A204.1 (cell line): ENCODE data around the gene DOCK1.

Experiments used
- FAIRE-seq: peaks from 2 replicates; lab custom pipeline; 2012; peaks lifted over from hg19 to GRCh38; lab: Jason Lieb, UNC

Gene DOCK1

DNA sequence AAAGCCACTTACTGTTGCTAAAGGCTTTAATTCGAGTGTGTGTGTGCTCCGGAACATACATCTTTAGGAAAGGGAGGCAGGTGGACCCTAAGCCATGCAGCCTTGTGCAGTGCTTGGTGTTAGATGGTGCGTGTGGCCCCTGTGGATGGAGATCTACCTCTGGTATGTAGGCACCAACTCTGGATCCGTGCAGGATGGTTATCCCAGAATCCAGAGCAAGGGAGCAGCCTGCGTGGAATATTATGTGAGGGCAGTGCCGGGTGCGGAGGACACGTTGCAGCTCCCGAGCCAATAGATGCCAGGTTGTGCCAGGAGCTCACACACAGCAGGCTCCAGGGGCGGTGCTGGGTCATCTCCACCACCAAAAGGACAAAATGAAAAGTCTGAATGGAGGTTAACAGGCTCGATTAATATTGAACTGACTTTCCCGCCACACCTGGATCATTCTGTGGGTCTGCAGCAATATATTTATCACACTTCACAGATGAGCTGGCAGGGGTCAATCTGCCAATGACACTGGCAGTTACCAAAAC lies 500.9 kb downstream of the DOCK1 start:
- no peak for FAIRE-seq

DNA sequence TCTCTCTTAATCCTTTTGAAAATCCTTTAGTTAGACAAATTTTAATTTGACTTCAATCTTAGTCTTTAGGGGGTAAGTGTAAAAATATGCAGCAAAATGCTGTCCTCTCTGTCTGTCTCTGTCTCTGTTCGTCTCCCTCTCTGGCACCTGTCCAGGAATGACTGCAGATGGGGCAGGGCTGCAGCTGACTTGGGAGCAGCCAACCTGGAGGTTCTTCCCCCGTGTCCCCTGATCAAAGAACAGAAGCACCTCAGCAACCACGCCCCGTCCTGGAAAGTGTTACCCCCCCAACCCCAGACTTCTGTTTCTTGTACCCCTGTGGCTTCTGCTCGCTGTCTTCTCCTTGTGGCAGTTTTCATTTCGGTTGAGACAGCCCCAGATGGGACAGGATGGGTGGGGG lies 502.3 kb downstream of the DOCK1 start:
- FAIRE-seq, result no peak

DNA sequence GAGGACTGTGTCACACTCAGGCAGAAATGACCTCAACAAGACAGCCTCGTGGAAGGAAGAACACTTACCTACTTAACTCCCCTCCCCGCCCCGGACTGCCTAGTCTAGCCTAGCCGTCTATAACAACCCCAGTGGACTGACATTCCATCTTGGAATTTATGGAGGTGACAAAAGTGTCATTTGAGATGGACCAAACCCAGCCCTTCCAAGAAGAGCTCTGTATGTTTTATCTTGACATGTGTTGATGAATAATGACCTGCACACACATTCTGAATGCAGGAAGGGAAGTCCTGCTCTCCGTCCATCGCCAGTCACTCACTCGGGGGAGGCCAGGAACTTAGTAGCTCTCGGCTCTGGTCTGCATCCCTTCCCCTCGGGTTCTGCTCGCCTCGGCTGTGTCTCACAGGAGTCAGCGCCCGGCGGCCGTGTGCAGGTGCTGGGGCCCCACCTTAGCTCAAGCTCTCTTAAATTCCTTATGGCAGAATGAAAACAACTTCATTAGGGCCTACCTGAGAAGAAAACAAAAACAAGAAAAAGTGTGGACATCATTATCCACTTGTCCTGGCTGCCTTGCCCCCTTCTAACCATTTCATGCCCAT lies 503.0 kb downstream of the DOCK1 start:
- FAIRE-seq, result no peak

DNA sequence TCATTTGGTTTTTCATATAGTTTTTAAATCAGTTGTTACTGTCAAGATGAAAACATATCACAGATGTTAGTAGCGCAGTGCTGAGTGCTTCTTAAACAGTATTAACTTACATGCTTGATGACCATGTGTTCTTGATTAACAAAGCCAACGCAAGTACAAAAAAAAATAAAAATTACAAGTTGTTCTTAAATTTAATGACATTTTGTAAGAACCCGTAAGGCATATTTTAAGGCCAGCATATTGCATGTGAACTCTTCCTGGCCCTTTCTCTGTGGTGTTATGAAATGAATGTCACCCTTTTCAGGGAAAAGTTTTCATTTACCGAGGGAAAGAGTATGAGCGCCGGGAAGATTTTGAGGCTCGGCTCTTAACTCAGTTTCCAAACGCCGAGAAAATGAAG lies 503.5 kb downstream of the DOCK1 start:
- FAIRE-seq, result no peak

DNA sequence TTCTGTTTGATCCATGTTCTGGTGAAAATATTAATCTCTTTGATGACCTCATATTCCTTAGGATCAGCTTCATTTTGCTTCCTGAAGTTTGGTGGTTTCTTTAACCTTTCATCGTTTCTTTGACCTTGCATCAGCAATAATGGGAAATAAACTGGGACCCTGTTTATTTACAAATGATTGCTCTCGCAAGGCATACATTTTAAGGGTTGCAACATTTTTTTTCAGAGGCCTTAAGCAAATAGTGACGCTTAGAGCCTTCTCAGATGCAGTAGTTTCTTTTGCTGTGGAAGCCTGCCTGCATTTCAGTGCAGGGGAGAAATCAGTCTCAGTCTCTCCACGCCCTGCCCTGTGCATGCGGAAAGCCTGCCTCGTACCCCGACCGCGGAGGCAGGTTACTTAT lies 504.8 kb downstream of the DOCK1 start:
- no peak for FAIRE-seq

DNA sequence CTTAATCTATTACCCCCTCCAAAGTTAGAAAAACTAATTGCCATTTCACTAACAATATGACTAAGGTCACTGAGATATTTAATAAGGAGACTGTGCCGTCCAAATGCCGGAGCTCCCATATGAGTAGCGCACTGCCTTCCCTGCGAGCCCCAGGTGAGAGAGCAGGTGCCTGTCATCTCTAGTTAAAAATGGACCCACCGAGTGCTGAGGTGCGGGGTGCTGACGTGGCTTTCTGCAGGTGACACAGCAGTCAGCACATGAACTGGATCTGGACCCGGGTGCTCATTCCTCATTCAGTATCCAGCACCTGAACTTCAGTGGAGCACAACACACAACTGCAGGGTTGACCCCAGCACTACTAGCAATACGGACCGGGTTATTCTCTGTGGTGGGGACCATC lies 505.8 kb downstream of the DOCK1 start:
- FAIRE-seq, result no peak

DNA sequence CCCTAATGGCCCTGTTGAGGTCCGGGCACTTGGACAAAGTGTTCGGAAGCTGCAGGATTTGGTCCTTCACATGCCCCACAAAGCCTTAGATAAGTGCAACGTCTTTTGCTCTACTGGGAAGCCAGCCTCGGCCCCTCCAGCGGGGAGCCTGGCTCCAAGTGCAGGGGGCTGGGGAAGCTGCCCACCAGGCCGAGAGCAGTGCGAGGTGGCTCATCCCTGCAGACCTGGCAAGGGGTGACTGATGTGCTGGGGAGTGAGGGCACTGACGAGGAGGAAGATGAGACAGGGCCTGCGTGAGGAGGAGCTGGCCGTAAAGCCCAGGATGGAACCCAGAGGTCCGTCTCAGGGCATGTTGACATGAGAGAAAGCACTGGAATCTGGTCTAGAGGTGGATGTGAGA lies 508.1 kb downstream of the DOCK1 start:
- no peak for FAIRE-seq

DNA sequence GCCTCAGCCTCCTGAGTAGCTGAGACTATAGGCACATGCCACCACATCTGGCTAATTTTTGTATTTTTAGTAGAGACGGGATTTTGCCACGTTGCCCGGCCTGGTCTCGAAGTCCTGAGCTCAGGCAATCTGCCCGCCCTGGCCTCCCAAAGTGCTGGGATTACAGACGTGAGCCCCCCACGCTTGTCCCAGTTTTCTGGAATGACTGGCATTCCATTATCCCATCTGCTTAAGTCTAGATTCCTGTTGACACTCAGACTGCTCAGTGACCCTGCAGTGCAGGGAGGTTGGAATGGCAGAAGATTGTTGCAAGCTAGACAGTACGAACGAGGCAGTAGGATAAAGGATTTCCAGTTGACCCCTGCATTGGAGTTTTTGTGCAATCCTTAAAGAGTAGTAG lies 508.8 kb downstream of the DOCK1 start:
- no peak for FAIRE-seq

DNA sequence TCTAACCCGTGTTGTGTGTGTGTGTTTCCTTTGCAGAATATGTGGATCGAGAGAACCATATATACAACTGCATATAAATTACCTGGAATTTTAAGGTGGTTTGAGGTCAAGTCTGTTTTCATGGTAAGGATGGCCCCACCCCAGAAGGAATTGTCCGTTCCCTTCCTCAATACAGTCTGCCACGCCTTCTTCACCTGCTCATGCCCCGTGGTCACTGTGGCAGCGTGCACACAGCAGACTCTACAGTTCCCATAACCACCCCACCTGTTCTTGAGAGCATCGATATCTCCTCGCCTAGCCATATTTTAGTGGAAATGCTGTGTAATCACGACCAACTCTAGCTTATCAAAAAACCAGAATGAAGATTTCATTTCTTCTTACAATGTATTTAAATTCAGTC lies 509.9 kb downstream of the DOCK1 start:
- no peak for FAIRE-seq

DNA sequence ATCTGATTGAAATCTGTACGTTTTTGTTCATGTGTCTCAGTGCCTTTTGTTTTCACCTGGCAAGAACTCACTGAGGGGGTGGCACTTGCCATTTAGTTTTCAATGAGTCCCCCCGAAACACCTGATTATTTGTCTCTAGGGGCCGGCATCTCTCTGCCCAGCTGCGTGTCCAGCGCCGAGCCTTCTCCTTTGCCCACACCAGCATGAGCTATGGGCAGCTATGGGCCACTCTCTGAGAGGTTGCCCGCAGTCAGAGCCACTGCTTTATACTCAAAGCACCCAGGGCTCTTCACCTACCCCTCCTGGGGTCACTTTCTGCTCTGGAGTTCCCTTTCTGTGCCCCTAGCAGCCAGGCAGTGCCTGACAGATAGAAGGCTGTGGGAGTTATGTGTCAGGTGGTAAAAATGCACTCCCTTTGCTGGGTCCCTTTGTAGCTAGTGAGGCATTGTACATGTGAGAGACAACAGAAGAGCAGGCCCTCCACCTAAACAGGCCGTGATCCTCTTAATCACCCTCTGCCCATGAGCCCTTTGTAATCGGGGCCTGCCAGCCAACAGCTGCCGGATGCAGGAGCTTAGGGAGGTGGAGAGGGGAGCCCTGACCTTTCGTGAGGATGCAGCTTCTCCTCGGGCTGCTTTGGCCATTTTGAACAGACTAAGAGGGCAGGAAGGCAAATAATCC lies 510.8 kb downstream of the DOCK1 start:
- no peak for FAIRE-seq

DNA sequence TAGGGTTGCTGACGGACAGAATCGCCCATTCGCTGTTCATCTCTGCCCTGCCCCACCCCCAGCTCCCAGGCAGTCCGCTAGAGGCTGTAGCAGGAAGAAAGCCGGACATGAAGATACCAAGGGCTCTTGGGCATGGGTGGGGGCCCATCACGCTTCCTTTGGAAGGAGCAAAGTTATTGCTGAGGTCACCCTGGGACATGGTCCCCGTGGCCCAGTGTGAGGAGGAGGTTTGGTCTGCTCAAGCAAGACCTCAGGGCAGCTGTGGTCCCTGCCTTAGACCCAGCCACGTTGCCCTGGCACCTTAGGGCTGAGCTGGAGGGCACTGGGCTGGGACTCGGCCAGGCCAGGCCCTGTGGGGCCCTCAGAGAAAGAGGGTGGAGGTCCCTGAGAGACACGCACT lies 511.8 kb downstream of the DOCK1 start:
- no peak for FAIRE-seq

DNA sequence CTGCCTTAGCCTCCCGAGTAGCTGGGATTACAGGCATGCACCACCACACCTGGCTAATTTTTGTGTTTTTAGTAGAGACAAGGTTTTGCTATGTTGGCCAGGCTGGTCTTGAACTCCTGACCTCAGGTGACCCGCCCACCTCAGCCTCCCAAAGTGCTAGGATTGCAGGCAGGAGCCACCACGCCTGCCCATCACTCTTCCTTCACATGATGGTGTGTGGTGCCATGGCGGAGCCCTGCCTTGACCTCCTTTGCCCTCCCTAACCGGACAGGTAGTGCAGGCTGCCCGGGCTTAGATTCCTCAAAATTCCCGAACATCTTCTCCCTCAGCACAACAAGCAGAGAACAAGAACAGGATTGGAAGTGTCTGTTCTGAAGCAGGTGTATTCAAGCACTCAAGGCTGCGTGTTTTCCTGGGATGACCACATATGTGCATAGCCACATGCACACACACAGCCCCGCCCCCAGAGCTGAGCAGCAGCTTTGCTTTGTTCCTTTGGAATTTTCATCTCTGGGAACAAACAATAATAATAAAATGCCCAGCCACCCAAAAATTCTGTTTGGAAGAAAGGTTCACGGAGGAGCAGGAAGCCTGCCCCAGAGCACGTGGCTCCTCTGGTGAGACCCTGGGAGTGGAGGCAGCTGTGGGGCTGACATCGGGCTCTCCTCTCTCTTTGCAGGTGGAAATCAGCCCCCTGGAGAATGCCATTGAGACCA lies 512.6 kb downstream of the DOCK1 start:
- FAIRE-seq, result no peak

DNA sequence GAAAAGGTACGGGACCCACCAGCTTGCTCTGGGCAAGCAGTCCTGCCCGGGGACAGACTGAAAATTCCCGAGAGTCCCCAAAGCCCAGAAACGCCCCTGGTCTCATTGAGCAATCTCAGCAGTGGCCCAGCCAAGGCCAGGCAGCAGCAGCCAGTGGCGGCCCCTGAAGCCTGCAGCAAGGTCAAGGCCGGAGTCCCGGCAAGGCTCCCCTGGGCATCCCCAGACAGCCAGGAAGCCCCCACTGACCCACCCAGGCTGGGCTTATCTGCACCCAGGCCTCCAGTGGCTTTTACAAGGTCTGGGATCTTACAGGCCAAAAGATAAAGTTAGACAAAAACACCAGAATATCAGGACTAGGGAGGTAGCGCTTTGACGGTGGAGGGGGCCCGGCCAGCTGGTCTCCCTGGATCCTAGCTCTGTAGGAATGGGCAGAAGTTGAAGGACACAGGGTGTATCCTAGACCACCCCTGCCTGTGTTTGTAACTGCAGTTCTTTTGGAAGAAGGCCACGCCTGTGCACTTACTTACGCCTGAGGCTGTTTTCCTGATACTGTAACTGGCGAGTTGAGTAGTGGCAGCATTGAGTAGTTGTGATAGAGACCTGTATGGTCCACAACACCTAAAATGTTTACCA lies 513.4 kb downstream of the DOCK1 start:
- no peak for FAIRE-seq

DNA sequence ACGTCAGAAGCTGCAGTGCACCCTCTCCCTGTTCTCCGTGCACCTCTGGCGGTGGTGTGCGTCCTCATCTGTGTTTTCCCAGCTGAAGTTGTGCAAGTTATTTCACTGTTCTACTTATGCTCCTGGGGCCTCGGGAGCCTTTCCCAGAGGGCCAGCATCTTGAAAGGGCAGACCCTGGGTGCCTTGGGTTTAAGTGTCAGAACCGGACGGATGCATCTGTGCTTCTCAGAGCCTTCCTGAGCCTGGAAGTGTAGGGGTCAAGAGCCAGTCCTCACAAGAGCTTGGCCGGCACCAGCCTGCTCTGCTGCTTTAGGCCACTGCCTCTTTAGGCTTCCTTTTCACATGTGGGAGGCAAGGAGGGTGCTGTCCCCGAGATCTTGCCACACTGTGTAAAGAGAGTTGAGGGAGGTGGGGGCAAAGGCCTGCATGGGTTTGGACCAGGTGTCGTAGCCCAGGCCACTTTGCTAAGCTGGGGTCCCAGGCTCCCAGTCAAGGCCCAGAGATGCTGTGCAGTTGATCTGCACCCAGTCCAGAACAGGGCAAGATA lies 515.0 kb downstream of the DOCK1 start:
- no peak for FAIRE-seq

DNA sequence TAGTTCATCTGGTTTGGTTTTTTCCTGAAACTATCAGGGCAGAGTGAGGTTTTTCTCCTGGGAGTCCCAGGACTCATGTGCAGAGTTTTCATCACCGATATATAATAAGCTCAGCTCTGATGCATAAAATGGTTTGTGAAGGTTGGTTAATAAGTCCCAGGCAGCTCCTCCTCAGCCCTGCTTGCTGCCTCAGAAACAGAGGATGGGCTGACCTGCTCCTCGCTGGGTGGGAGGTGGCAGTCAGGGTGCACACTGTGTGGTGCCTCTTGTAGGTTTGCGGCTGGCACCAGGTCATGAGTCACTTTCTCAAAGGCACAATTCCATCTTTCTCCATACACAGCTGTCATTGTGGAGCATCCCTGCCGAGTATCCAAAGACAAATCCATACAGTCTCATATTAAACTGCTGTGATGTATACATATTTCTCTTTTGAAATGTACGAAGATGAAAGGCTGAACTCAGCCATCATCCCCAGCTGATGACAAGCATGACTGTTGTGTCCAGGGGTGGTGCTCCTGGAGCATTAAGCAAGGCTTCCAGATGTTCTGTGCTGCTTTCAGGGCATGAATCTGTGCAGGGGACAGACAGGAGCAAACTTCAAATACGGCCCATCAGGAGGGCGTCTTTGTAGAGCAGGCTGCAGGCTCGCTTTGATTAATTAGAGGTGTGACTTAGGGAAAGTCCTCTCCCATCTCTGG lies 518.1 kb downstream of the DOCK1 start:
- FAIRE-seq, result no peak

DNA sequence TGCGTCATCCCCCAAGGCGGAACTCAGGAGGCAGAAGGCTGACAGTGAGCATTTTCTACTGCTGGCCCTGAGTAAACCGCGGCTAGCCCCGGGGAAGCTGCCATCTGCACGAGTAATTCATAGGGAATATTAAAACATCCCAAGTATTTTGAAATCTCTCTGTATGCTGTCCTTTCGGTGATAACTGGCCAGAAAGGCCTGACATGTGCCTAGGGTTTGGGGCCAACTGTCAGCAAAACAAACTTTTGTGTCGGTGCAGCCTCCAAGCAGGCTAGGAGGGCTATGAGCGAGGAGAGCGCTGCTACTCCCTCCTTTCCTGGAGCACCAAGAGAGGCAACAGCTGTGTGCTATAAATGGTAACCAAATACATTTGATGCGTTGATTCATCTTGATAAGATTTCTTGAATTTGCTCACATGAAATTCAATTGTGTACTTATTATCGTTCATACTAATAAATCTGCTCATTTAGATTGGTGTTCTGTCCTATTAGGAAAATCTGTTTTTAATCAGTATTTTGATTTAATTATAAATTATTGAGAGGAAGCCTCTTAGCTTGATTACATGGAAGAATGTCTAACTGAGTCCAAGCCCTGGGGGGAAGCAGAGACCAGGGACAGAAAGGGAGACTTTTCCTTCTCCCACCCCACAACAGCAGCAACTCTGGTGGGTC lies 519.5 kb downstream of the DOCK1 start:
- no peak for FAIRE-seq

DNA sequence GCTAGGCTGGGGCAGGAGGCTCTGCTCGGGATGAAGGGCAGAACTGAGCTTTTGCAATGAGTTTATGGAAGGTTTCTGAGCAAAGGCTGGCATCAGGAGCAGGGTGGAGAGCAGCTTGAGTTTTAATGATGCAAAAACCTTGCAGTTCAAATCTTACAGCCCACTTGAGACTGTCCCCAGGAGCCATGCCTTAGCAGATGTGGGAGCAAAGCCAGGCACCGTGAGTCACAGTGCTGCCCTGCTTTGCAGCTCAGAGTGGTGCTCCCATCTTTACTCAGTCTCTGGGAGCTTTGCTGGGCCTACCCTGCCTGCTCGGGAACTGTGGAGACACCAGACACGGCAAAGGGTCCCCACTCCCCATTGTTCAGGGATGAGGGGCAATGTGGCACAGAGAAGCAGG lies 521.5 kb downstream of the DOCK1 start:
- no peak for FAIRE-seq

DNA sequence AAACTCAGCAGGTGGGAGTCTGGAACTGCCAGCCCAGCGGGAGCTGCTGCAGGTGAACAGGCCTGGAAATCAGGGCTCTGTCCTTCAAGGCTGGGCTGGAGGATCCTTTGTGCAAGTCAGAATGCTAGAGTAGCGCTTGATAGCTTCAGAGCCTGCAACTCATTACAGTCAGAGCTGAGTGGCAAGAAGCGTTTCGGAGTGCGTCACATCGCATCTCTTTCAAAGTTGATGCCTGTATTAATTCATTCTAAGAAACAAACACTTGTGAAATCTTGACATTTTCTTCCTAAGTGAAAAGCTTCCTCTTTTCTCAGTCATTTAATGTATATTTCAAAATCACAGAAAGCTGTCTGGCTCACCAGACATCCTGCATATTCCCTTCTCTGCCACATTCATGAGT lies 522.7 kb downstream of the DOCK1 start:
- FAIRE-seq, result no peak

DNA sequence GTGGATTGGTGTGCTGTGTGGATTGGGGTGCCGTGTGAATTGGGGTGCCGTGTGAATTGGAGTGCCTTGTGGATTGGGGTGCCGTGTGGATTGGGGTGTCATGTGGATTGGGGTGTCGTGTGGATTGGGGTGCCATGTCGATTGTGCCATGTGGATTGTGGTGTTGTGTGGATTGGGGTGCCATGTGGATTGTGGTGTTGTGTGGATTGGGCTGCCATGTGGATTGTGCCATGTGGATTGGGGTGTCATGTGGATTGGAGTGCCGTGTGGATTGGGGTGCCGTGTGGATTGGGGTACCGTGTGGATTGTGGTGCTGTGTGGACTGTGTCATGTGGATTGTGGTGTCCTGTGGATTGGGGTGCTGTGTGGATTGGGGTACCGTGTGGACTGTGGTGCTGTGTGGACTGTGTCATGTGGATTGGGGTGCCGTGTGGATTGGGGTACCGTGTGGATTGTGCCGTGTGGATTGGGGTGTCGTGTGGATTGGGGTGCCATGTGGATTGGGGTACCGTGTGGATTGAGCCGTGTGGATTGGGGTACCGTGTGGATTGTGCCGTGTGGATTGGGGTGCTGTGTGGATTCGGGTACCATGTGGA lies 523.3 kb downstream of the DOCK1 start:
- no peak for FAIRE-seq

DNA sequence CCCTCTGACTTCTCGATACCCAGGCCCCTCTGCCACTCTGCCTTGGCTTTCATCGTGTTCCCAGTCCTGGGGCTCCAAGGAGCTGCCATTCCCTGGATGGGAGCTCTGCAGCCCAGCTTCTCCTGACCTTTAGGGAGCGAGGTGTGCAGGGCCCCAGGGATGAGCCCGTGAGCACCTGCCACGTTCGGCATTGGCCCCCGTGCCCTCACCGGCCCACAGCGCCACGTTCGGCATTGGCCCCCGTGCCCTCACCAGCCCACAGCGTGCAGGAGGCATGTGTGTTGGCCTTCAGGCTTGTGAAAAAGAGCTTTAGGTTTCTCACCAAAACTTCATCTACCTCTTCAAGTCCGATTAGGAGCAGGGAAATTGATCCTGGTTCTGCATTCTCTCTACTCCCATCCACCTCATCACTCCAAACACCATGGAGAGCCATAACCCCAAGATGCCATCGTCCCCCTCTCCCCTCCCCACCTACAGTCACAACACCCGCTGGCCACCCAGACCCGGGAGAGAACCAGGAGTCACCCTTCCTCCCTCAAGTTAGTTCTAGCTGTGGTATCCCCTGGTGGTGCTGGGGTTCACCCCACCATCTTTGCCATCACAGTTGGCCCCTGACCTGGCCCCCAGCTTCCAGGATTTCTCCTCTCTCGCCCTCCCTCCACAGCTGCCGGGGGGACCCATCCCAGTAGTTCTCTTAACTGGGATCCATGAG lies 524.5 kb downstream of the DOCK1 start:
- no peak for FAIRE-seq

DNA sequence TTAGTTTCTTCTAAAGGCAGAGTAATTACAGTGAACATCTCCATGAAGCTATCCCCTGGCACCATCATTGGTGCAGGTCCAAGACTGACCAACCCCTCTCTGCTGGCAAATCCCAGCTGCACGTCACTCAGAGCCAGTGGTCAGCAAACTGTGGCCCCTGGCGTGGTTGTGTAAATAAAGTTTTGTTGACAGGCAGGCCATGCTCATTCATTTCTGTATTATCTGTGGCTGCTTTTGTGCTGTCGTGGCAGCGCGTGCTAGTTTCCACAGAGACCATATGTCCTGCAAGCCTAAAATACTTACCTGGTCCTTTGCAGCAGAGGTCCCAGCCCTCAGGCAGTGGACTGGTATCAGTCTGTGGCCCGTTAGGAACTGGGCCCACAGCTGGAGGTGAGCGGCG lies 526.3 kb downstream of the DOCK1 start:
- no peak for FAIRE-seq
